Mesenteric fat pad (tissue), 1 donor: ENCODE data around the gene ARVCF. TPM values are rescaled to one million over a fixed set of nuclear protein-coding genes. Genes with fewer than 3 reads are reported as not detected.

ENCODE experiments used
- microRNA-seq: library from miRNA; unstranded; fragments of <30 nt; microRNA quantifications from one replicate; pipeline ENCODE4 v1.2.0, GENCODE V29; 2020; ENCODE audit warnings: borderline number of aligned reads
- total RNA-seq: library from RNA; stranded (reverse); fragmentation: NEBNext Ultra II Directional; extraction: Animal tissue kit (Norgen Biotek cat#: 25700); gene quantifications from one replicate; pipeline ENCODE4 v1.2.1, GENCODE V29; 2021
- donor health status: DM: yes; HTN: yes; CAD: no.

The ARVCF gene
- total RNA-seq, 1 donor from 2014 or later: 5.3 TPM

Small RNAs within 50 kb of the gene (microRNA-seq; reads per million reads assigned to microRNA genes)
- 637 reads per million, percentile 72 among the genes with 10 or more reads in this experiment for gene MIR185
- not detected for gene MIR4761

Other genes with a start within 250 kb of the ARVCF start
- gene GNB1L, start 161.9 kb downstream of the ARVCF start, total RNA-seq: 4.2 TPM
- gene RTL10, start 161.9 kb downstream of the ARVCF start, total RNA-seq: 8.4 TPM
- 144 TPM for gene COMT, start 75.1 kb downstream of the ARVCF start, total RNA-seq
- 20.2 TPM for gene TXNRD2, start 75.0 kb downstream of the ARVCF start, total RNA-seq
- gene TANGO2, start 4.3 kb upstream of the ARVCF start, total RNA-seq: 34.8 TPM
- gene DGCR8, start 63.4 kb upstream of the ARVCF start, total RNA-seq: 29.7 TPM
- gene RANBP1, start 99.3 kb upstream of the ARVCF start, total RNA-seq: 75.9 TPM
- gene TRMT2A, start 100.4 kb upstream of the ARVCF start, total RNA-seq: 49.2 TPM
- gene ZDHHC8, start 115.0 kb upstream of the ARVCF start, total RNA-seq: 77.8 TPM
- gene CCDC188, start 134.2 kb upstream of the ARVCF start, total RNA-seq: 1.00 TPM